AML-193 (cell line): ENCODE measurements around the gene GABPA.

Experiments
- DNase-seq, 2 experiments: peaks; one replicate each; lab custom pipeline; 2025; lab: John Stamatoyannopoulos, UW

GABPA gene

GRCh38 chr21:25809013-25809412, 74.2 kb downstream of the GABPA start:
- no peak for DNase-seq

GRCh38 chr21:25811186-25811585, 76.4 kb downstream of the GABPA start:
- DNase-seq, result no peak

- DNase-seq, result no peak
Observed at GRCh38 chr21:25813917-25814316, 79.1 kb downstream of the GABPA start.

- no peak for DNase-seq
Observed at GRCh38 chr21:25818121-25818520, 83.3 kb downstream of the GABPA start.

- DNase-seq, result no peak
Observed at GRCh38 chr21:25818551-25818950, 83.8 kb downstream of the GABPA start.
